Right atrium auricular region (tissue), 2 donors: ENCODE data around the gene VSTM2B. TPM values are rescaled to one million over a fixed set of nuclear protein-coding genes. Genes with fewer than 3 reads are reported as not detected.

Experiments
- DNase-seq: peaks from one replicate; pipeline ENCODE4 v3.0.0-alpha.2; 2019; ENCODE audit warnings: low spot score
- H3K27ac ChIP-seq, 2 donors: fragments of 200-600 bp; sonication (generic); 1 replicate in 1 of 2; 2 replicates in 1 of 2; pipeline ENCODE4 v1.5.1; 2016 to 2019
- H3K27me3 ChIP-seq, 2 donors: fragments of 200-600 bp; sonication (generic); one replicate each; pipeline versions ENCODE4 v1.5.1 to v1.6.0; 2017 to 2019
- H3K36me3 ChIP-seq: fragments of 200-600 bp; sonication (generic); one replicate; pipeline ENCODE4 v1.5.1; 2016
- H3K4me1 ChIP-seq, 2 donors: fragments of 200-600 bp; sonication (generic); one replicate each; pipeline versions ENCODE4 v1.5.1 to v1.6.0; 2017 to 2019
- H3K4me3 ChIP-seq, 2 donors: fragments of 200-600 bp; sonication (generic); 1 replicate in 1 of 2; 2 replicates in 1 of 2; pipeline ENCODE4 v1.5.1; 2017 to 2019; ENCODE audit warnings: mild to moderate bottlenecking in 1 of 2, moderate library complexity in 1 of 2
- H3K9me3 ChIP-seq, 2 donors: fragments of 200-600 bp; sonication (generic); one replicate each; pipeline ENCODE4 v1.5.1; 2019
- CTCF ChIP-seq, 2 donors: fragments of 200-600 bp; sonication (generic); IDR thresholded peaks; one replicate each; pipeline ENCODE4 v1.5.1; 2019; ENCODE audit warnings: antibody characterized with exemption in 2 of 2
- total RNA-seq, 2 donors: library from RNA; depleted of rRNA; stranded (reverse); fragments of >200 nt; gene quantifications; one replicate each; pipeline ENCODE4 v1.1.0, GENCODE V29; 2016

Gene VSTM2B
- total RNA-seq, 2 donors from 2014 or later: not detected

- Histone ChIP-seq H3K27me3 (no peaks in the 10 kb centered on the region), H3K9me3 (no peaks in the 10 kb centered on the region), H3K4me3 (no peak overlapping the region), H3K36me3 (no peaks in the 10 kb centered on the region), H3K4me1 (no peaks in the 10 kb centered on the region), H3K27ac (no peak overlapping the region)
- no peak for TF ChIP-seq CTCF (IDR thresholded peaks at IDR 0.05)
- no peak for DNase-seq
These were observed 13.0 kb upstream of the VSTM2B start for GRCh38 chr19:29512748-29513147.

- Histone ChIP-seq H3K4me3 (no peak overlapping the region), H3K27ac (no peak overlapping the region), H3K36me3 (no peaks in the 10 kb centered on the region), H3K9me3 (no peaks in the 10 kb centered on the region), H3K27me3 (no peaks in the 10 kb centered on the region), H3K4me1 (no peaks in the 10 kb centered on the region)
- DNase-seq: no peak
- no peak for TF ChIP-seq CTCF (IDR thresholded peaks at IDR 0.05)
These were observed 11.1 kb upstream of the VSTM2B start for GRCh38 chr19:29514525-29515232.

GRCh38 chr19:29515233-29515619 is 10.6 kb upstream of the VSTM2B start:
- H3K27me3 ChIP-seq: no peaks in the 10 kb centered on the region
- no peak overlapping the region for H3K4me3 ChIP-seq
- no peak for TF ChIP-seq CTCF (IDR thresholded peaks at IDR 0.05)
- H3K4me1 ChIP-seq: no peaks in the 10 kb centered on the region
- no peaks in the 10 kb centered on the region for H3K36me3 ChIP-seq
- H3K27ac ChIP-seq: no peak overlapping the region
- no peaks in the 10 kb centered on the region for H3K9me3 ChIP-seq
- no peak for DNase-seq

GRCh38 chr19:29515706-29516357 is 10.0 kb upstream of the VSTM2B start:
- Histone ChIP-seq H3K4me3 (no peak overlapping the region), H3K27ac (no peak overlapping the region), H3K4me1 (no peaks in the 10 kb centered on the region), H3K9me3 (no peaks in the 10 kb centered on the region), H3K27me3 (no peaks in the 10 kb centered on the region), H3K36me3 (no peaks in the 10 kb centered on the region)
- no peak for TF ChIP-seq CTCF (IDR thresholded peaks at IDR 0.05)
- DNase-seq: no peak

- no peak for DNase-seq
- Histone ChIP-seq H3K27me3 (no peaks in the 10 kb centered on the region), H3K9me3 (no peaks in the 10 kb centered on the region), H3K4me1 (no peaks in the 10 kb centered on the region), H3K4me3 (no peak overlapping the region), H3K36me3 (no peaks in the 10 kb centered on the region), H3K27ac (no peak overlapping the region)
- no peak for TF ChIP-seq CTCF (IDR thresholded peaks at IDR 0.05)
These were observed 9.5 kb upstream of the VSTM2B start for GRCh38 chr19:29516358-29516725.
